WERI-Rb-1 (cell line): ENCODE results near the gene SCG5.

Experiments
- DNase-seq: peaks from one replicate; pipeline ENCODE4 v3.0.0-alpha.2; 2020
- H3K27ac ChIP-seq: fragments of 250-450 bp; sonication (Bioruptor Pico); 2 replicates; pipeline ENCODE4 v1.5.1; 2020; ENCODE audit warnings: mild to moderate bottlenecking, moderate library complexity
- H3K27me3 ChIP-seq: fragments of 250-450 bp; sonication (Bioruptor Pico); 2 replicates; pipeline ENCODE4 v1.5.1; 2021; ENCODE audit warnings: mild to moderate bottlenecking, low read depth, moderate library complexity; ENCODE audit not compliant: insufficient read depth, severe bottlenecking
- H3K36me3 ChIP-seq: fragments of 250-450 bp; sonication (Bioruptor Pico); 2 replicates; pipeline ENCODE4 v1.5.1; 2020; ENCODE audit warnings: mild to moderate bottlenecking, moderate library complexity
- H3K4me3 ChIP-seq: 2 replicates; pipeline ENCODE4 v1.5.1; 2011; ENCODE audit warnings: low read depth, mild to moderate bottlenecking, control low read depth, low read length
- H3K9me3 ChIP-seq: fragments of 250-450 bp; sonication (Bioruptor Pico); 2 replicates; pipeline ENCODE4 v1.5.1; 2021; ENCODE audit warnings: mild to moderate bottlenecking, moderate library complexity; ENCODE audit not compliant: severe bottlenecking
- CTCF ChIP-seq: IDR thresholded peaks from 2 replicates; pipeline ENCODE4 v1.5.1; 2011; ENCODE audit warnings: low read depth, mild to moderate bottlenecking, control low read depth, inconsistent platforms, low read length

The SCG5 gene

GRCh38 chr15:32657198-32657883 is 15.8 kb downstream of the SCG5 start:
- TF ChIP-seq CTCF = no peak
- H3K4me3 ChIP-seq = no peak overlapping the region
- H3K27ac ChIP-seq = no peak overlapping the region
- no peaks in the 10 kb centered on the region for H3K36me3 ChIP-seq
- H3K27me3 ChIP-seq = no peaks in the 10 kb centered on the region
- no peaks in the 10 kb centered on the region for H3K9me3 ChIP-seq
- no peak for DNase-seq

- no peak for TF ChIP-seq CTCF
- no peak overlapping the region for H3K27ac ChIP-seq
- H3K36me3 ChIP-seq = no peaks in the 10 kb centered on the region
- no peak overlapping the region for H3K4me3 ChIP-seq
- DNase-seq = no peak
- no peaks in the 10 kb centered on the region for H3K9me3 ChIP-seq
- H3K27me3 ChIP-seq = no peaks in the 10 kb centered on the region
These were observed 16.4 kb downstream of the SCG5 start for GRCh38 chr15:32657941-32658340.

- DNase-seq = no peak
- H3K9me3 ChIP-seq = no peaks in the 10 kb centered on the region
- H3K27me3 ChIP-seq = no peaks in the 10 kb centered on the region
- no peak overlapping the region for H3K27ac ChIP-seq
- no peak for TF ChIP-seq CTCF
- no peak overlapping the region for H3K4me3 ChIP-seq
- H3K36me3 ChIP-seq = no peaks in the 10 kb centered on the region
These were observed 18.0 kb downstream of the SCG5 start for GRCh38 chr15:32659340-32660155.

- no peaks in the 10 kb centered on the region for H3K9me3 ChIP-seq
- TF ChIP-seq CTCF = no peak
- no peak overlapping the region for H3K27ac ChIP-seq
- no peaks in the 10 kb centered on the region for H3K27me3 ChIP-seq
- DNase-seq = no peak
- no peak overlapping the region for H3K4me3 ChIP-seq
- H3K36me3 ChIP-seq = no peaks in the 10 kb centered on the region
These were observed 22.2 kb downstream of the SCG5 start for GRCh38 chr15:32663671-32664070.

GRCh38 chr15:32664796-32665195 is 23.3 kb downstream of the SCG5 start:
- TF ChIP-seq CTCF = no peak
- no peak for DNase-seq
- Histone ChIP-seq H3K9me3 (no peaks in the 10 kb centered on the region), H3K27me3 (no peaks in the 10 kb centered on the region), H3K4me3 (no peak overlapping the region), H3K27ac (no peak overlapping the region), H3K36me3 (no peaks in the 10 kb centered on the region)
